K562 (cell line): ENCODE results near the gene UBN1. TPM values are rescaled to one million over a fixed set of nuclear protein-coding genes. Genes with fewer than 3 reads are reported as not detected.

Source experiments
- ATAC-seq: fragments of 200-7000 bp; cut with Tn5 transposase; 3 replicates; pipeline ENCODE4 v1.9.1; 2020; ENCODE audit warnings: moderate library complexity
- BruUV-seq: library from RNA; stranded (reverse); fragments of 400-500 nt; replicated peaks from 2 replicates; lab custom pipeline; 2021; lab: Mats Ljungman, UMichigan
- CTCF ChIA-PET: fragments of 300-600 bp; formaldehyde crosslinking; extraction: SDS; loops from one replicate; lab custom pipeline; 2021; ENCODE audit warnings: low intra/inter-chr PET ratio; lab: Yijun Ruan, JAX
- POLR2A ChIA-PET: fragments of 300-600, 350-650 bp; sonication (Branson Sonifier 250); formaldehyde crosslinking; extraction: SDS; loops from one replicate; lab custom pipeline; 2021; ENCODE audit warnings: antibody characterized with exemption, inconsistent platforms; lab: Yijun Ruan, JAX
- DNase-seq, 4 experiments: peaks; one replicate each; pipeline versions ENCODE4 v3.0.0 to v3.0.0-alpha.2; 2011 to 2018; ENCODE audit warnings: low spot score in 3 of 4, mixed read lengths in 3 of 4; ENCODE audit errors: extremely low read depth in 1 of 4
- FAIRE-seq: peaks from 2 replicates; lab custom pipeline; 2011; peaks lifted over from hg19 to GRCh38; lab: Jason Lieb, UNC
- H2AFZ ChIP-seq: 2 replicates; pipeline ENCODE4 v1.6.0; 2011; ENCODE audit warnings: low read depth, low read length, control low read depth, inconsistent platforms
- H3K27ac ChIP-seq: fragments of 200-600 bp; 3 replicates; pipeline ENCODE4 v1.8.0; 2011; ENCODE audit warnings: low read depth, mild to moderate bottlenecking, control low read depth, inconsistent platforms, low read length, moderate library complexity, mixed read lengths; ENCODE audit errors: extremely low read depth
- H3K27me3 ChIP-seq, 2 experiments: fragments of 300-600 bp in 1 of 2; 2 replicates in 1 of 2; 3 replicates in 1 of 2; pipeline versions ENCODE4 v1.6.0 to v1.8.0; 2011; ENCODE audit warnings: inconsistent platforms in 2 of 2, low read length in 2 of 2, mild to moderate bottlenecking in 1 of 2, mixed read lengths in 1 of 2, moderate library complexity in 1 of 2; ENCODE audit not compliant: control insufficient read depth in 2 of 2, insufficient read depth in 2 of 2
- H3K36me3 ChIP-seq: fragments of 300-600 bp; 3 replicates; pipeline ENCODE4 v1.8.0; 2011; ENCODE audit warnings: mild to moderate bottlenecking, low read length, inconsistent platforms; ENCODE audit not compliant: control insufficient read depth, insufficient read depth
- H3K4me1 ChIP-seq, 2 experiments: fragments of 200-600 bp in 1 of 2; replicated peaks in 1 of 2; 2 replicates in 1 of 2; 3 replicates in 1 of 2; pipeline versions ENCODE4 v1.5.1 to v1.8.0; 2011; ENCODE audit warnings: inconsistent platforms in 2 of 2, low read length in 2 of 2, mild to moderate bottlenecking in 1 of 2, mixed read lengths in 1 of 2, moderate library complexity in 1 of 2; ENCODE audit not compliant: control insufficient read depth in 2 of 2, insufficient read depth in 2 of 2
- H3K4me2 ChIP-seq: 2 replicates; pipeline ENCODE4 v1.6.1; 2011; ENCODE audit warnings: low read length, control low read depth, inconsistent platforms, mixed read lengths; ENCODE audit not compliant: insufficient read depth
- H3K4me3 ChIP-seq: fragments of 200-600 bp; sonication (generic), shearing (Covaris generic); 2 replicates; pipeline ENCODE4 v1.5.1; 2016; ENCODE audit warnings: control low read depth, inconsistent platforms
- H3K79me2 ChIP-seq: fragments of 200-600 bp; 3 replicates; pipeline ENCODE4 v1.8.0; 2011; ENCODE audit warnings: low read length, inconsistent platforms; ENCODE audit not compliant: control insufficient read depth, insufficient read depth
- H3K9ac ChIP-seq, 2 experiments: 2 replicates each; pipeline versions ENCODE4 v1.6.0 to v1.6.1; 2011; ENCODE audit warnings: low read depth in 2 of 2, low read length in 2 of 2, control low read depth in 1 of 2, inconsistent platforms in 1 of 2, mild to moderate bottlenecking in 1 of 2, mixed read lengths in 1 of 2; ENCODE audit not compliant: insufficient read depth in 1 of 2
- H3K9me1 ChIP-seq: one replicate; pipeline ENCODE4 v1.6.0; 2011; ENCODE audit warnings: inconsistent platforms, mild to moderate bottlenecking, low read length, moderate library complexity; ENCODE audit not compliant: control insufficient read depth, insufficient read depth
- H3K9me3 ChIP-seq: replicated peaks from 2 replicates; pipeline ENCODE4 v1.5.1; 2011; ENCODE audit warnings: low read depth, low read length, inconsistent platforms; ENCODE audit not compliant: control insufficient read depth, insufficient read depth
- H4K20me1 ChIP-seq: replicated peaks from 2 replicates; pipeline ENCODE4 v1.6.1; 2011; ENCODE audit warnings: low read length, inconsistent platforms, mixed read lengths; ENCODE audit not compliant: control insufficient read depth, insufficient read depth
- CBX1 ChIP-seq: sonication (generic); IDR thresholded peaks from 2 replicates; pipeline ENCODE4 v1.6.1; 2016; ENCODE audit warnings: antibody characterized with exemption, low read depth, mild to moderate bottlenecking
- ETV6 ChIP-seq, 3 experiments: fragments of 150-350 bp in 1 of 3; sonication (generic) in 1 of 3; formaldehyde crosslinking in 1 of 3; IDR thresholded peaks; 2 replicates each; pipeline versions ENCODE4 v1.6.1 to v1.8.0; 2014 to 2022; ENCODE audit warnings: borderline replicate concordance in 2 of 3, low read depth in 2 of 3, antibody characterized with exemption in 1 of 3, low read length in 1 of 3, mild to moderate bottlenecking in 1 of 3, missing genetic modification reagents in 1 of 3
- HNRNPLL ChIP-seq: fragments of 200-400 bp; formaldehyde crosslinking; IDR thresholded peaks from 2 replicates; pipeline ENCODE4 v1.6.1; 2017; ENCODE audit warnings: low read length, low read depth, mild to moderate bottlenecking; ENCODE audit not compliant: poor library complexity, severe bottlenecking
- JUN ChIP-seq, 2 experiments: sonication (generic) in 1 of 2; formaldehyde crosslinking in 1 of 2; IDR thresholded peaks; 2 replicates each; pipeline versions ENCODE4 v1.6.1 to v1.8.0; 2012 to 2022; ENCODE audit warnings: borderline replicate concordance in 2 of 2, mild to moderate bottlenecking in 2 of 2, improper control_type of control experiment in 1 of 2, low read depth in 1 of 2, low read length in 1 of 2, missing genetic modification reagents in 1 of 2
- LEF1 ChIP-seq: fragments of 450-650 bp; IDR thresholded peaks from 2 replicates; pipeline ENCODE4 v1.6.1; 2016; ENCODE audit warnings: mild to moderate bottlenecking
- NONO ChIP-seq, 2 experiments: fragments of 200-400 bp in 1 of 2; fragments of 450-650 bp in 1 of 2; formaldehyde crosslinking in 1 of 2; IDR thresholded peaks; 2 replicates each; pipeline ENCODE4 v1.6.1; 2017; ENCODE audit warnings: low read depth in 2 of 2, mild to moderate bottlenecking in 2 of 2, moderate library complexity in 2 of 2, low read length in 1 of 2
- TARDBP ChIP-seq: fragments of 450-650 bp; IDR thresholded peaks from 2 replicates; pipeline ENCODE4 v1.6.1; 2016
- TCFL5 ChIP-seq: fragments of 250-450 bp; sonication (Bioruptor Pico); conservative IDR thresholded peaks from 2 replicates; pipeline ENCODE4 v1.6.1; 2021; ENCODE audit warnings: mild to moderate bottlenecking, moderate library complexity, matching md5 sums
- ZSCAN29 ChIP-seq: fragments of 450-650 bp; IDR thresholded peaks from 2 replicates; pipeline ENCODE4 v1.6.1; 2017
- WGBS: fragments of 100-300 bp; shearing (Covaris generic); methylation state at CpG from one replicate; pipeline ENCODE4 v1.1.6; 2016; ENCODE audit warnings: low coverage, mixed read lengths; ENCODE audit not compliant: insufficient coverage; ENCODE audit errors: missing lambda C conversion rate; 5-methylcytosine and 5-hydroxymethylcytosine counted together
- in situ Hi-C: fragments of 300-500 bp; cut with MboI; formaldehyde crosslinking; loops from 4 replicates; pipeline ENCODE4 v1.15.0; 2018; ENCODE audit warnings: inconsistent platforms, mixed read lengths
- intact Hi-C: fragments of 100-400 bp; cut with micrococcal nuclease; formaldehyde crosslinking; loops from 2 replicates; pipeline ENCODE4 v1.14.2; 2022
- polyA plus RNA-seq, 8 experiments: library from polyadenylated mRNA; depleted of rRNA in 4 of 8; stranded (reverse) in 5 of 8; unstranded in 3 of 8; fragments of >200 nt; fragmentation: Nextera tagmentation in 2 of 8; fragmentation: Illumina TruSeq in 1 of 8; extraction: Ambion mirVana in 2 of 8; extraction: Trizol in 1 of 8; gene quantifications; 2 replicates each; pipeline versions ENCODE4 v1.2.1 to v1.2.3, GENCODE V29; 2011 to 2014; ENCODE audit warnings: inconsistent platforms in 1 of 8, missing spikeins in 1 of 8
- total RNA-seq, 7 experiments: library from RNA; depleted of rRNA in 6 of 7; stranded (reverse); fragments of >200 nt in 6 of 7; fragmentation: Illumina TruSeq in 2 of 7; extraction: Trizol in 2 of 7; gene quantifications; 2 replicates each; pipeline versions ENCODE4 v1.2.1 to v1.2.3, GENCODE V29; 2011 to 2021; ENCODE audit warnings: low replicate concordance in 1 of 7

UBN1 gene
- total and polyA plus RNA-seq, 9 of the 15 experiments (the other 6 are each of a cell fraction or from before 2014, with no cell fraction given), result 1.5 to 45.7 (median 20.6) TPM

DNA sequence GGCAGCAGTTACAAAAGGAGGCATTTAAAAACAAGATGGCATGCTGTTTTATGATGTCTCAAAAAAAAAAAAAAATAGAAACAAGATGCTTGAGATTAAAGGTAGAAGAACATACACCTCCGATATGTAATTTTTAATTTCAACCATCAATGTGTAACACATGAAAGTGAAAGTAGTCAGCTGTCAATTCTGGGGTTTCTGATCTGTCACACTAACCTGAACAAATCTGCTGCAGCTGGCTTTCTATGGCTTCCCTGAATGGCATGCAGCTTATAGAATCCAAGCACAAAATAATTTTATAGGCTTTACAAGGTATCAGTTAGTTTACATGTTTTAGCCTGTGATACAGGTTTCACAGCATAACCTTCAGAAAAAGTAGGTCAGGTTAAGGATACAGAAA lies 13.7 kb upstream of the UBN1 start:
- Histone ChIP-seq H4K20me1 (peaks cover 8% of the 10 kb centered on the region), H3K9me3 (no peaks in the 10 kb centered on the region), H3K27ac (0 out of 3 replicates have a peak overlapping the region, but pooled peaks have one; percentile 2)
- POLR2A ChIA-PET, result interaction anchor here (0.7 to 2.8 kb wide), 5 partner anchors 9 to 95 kb away, joined by 3 to 11 read pairs (median 4); no protein-coding TSS in a partner anchor
- no peak for ATAC-seq
- intact Hi-C loops, result no loop called here
- 100% methylated on average over 1 of the region's 1 CpG for WGBS
- in situ Hi-C loops, result no loop called here
- no peak for TF ChIP-seq JUN (IDR thresholded peaks at IDR 0.05; ENCODE audit: borderline replicate concordance, low read depth, low read length)
- TF ChIP-seq JUN (CRISPR knock-in tag; IDR thresholded peaks at IDR 0.05; ENCODE audit: borderline replicate concordance), result no peak
- TF ChIP-seq ETV6 (IDR thresholded peaks at IDR 0.05; ENCODE audit: borderline replicate concordance in 1 of 2, low read depth in 2 of 2, low read length in 1 of 2), result no peak
- no peak for TF ChIP-seq ETV6 (CRISPR knock-in tag; IDR thresholded peaks at IDR 0.05; ENCODE audit: borderline replicate concordance)
- no peak for TF ChIP-seq TCFL5
- TF ChIP-seq, all 486 proteins: peak for 0
- peaks cover 27% of the 10 kb centered on the region for H3K79me2 ChIP-seq
- H3K27me3 ChIP-seq, result no peaks in the 10 kb centered on the region
- CTCF ChIA-PET, result no interaction called here
- peaks cover 90% of the 10 kb centered on the region for H3K36me3 ChIP-seq
- H2AFZ ChIP-seq, result no peak overlapping the region
- FAIRE-seq (no peak), DNase-seq (no peak)
- H3K9me1 ChIP-seq, result no peaks in the 10 kb centered on the region
- no peak overlapping the region for H3K4me2 ChIP-seq
- peaks cover 7 to 11% of the 10 kb centered on the region in 2 experiments; a peak in 4 of 5 replicates for H3K4me1 ChIP-seq
- H3K9ac ChIP-seq, result no peak overlapping the region
- no TSS peak for BruUV-seq
- no peak overlapping the region for H3K4me3 ChIP-seq

DNA sequence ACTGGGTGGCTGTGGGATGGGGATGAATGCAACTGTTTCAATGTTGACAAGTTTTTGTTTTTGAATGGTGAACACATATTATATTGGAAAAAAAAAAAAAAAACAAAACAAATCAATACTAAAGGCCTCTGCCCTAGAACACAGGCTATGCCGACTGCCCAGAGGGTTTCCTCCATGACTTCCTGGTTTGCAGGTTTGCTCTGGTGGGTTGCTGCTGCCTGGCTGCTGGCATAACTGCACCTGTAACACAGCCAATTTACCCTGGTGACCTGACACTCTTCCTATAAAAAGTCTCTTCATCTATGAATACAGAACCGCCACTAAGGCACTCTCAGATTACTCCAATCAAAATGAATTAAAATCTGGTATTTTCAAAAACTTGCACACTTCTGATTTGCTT lies 10.6 kb upstream of the UBN1 start:
- Histone ChIP-seq H2AFZ (no peak overlapping the region), H3K9me3 (no peaks in the 10 kb centered on the region), H3K4me3 (no peak overlapping the region), H4K20me1 (peaks cover 11% of the 10 kb centered on the region), H3K27ac (no peak overlapping the region), H3K4me2 (no peak overlapping the region), H3K4me1 (peaks cover 7 to 11% of the 10 kb centered on the region in 2 experiments; a peak in 4 of 5 replicates), H3K27me3 (no peaks in the 10 kb centered on the region), H3K36me3 (peaks cover 92% of the 10 kb centered on the region), H3K79me2 (peaks cover 27% of the 10 kb centered on the region), H3K9ac (no peak overlapping the region), H3K9me1 (no peaks in the 10 kb centered on the region)
- in situ Hi-C loops, result no loop called here
- ATAC-seq (no peak), DNase-seq (no peak), FAIRE-seq (no peak)
- ChIA-PET CTCF (no interaction called here), POLR2A (interaction anchor here (0.7 to 1.2 kb wide), 3 partner anchors 10 to 15 kb away, joined by 3 read pairs; no protein-coding TSS in a partner anchor)
- BruUV-seq, result no TSS peak
- TF ChIP-seq HNRNPLL, result no peak
- TF ChIP-seq CBX1, result no peak
- no peak for TF ChIP-seq ZSCAN29
- no peak for TF ChIP-seq NONO (IDR thresholded peaks at IDR 0.05; ENCODE audit: low read depth in 2 of 2, low read length in 1 of 2)
- no peak for TF ChIP-seq LEF1
- TF ChIP-seq TARDBP, result no peak
- intact Hi-C loops, result no loop called here
- 87% methylated on average over 2 of the region's 2 CpGs for WGBS
